ENCODE results near the gene KPTN. TPM values are rescaled to one million over a fixed set of nuclear protein-coding genes. Genes with fewer than 3 reads are reported as not detected.
A peak's percentile ranks its signal among the peaks of the same experiment; 100 is the strongest.

Gene KPTN
- total RNA-seq, 2 donors from 2014 or later: 14.7 to 22.9 TPM

- no peak for TF ChIP-seq CTCF (conservative IDR thresholded peaks at IDR 0.05)
- H3K36me3 Mint-ChIP-seq (ENCODE audit: low read depth): peaks cover 26% of the 10 kb centered on the region
- H3K4me3 Mint-ChIP-seq: no peak overlapping the region
- no peaks in the 10 kb centered on the region for H3K27me3 ChIP-seq (ENCODE audit: control insufficient read depth, insufficient read depth, low read length, poor library complexity, severe bottlenecking)
- H3K4me3 ChIP-seq (ENCODE audit: low read length): no peak overlapping the region
- H3K4me1 Mint-ChIP-seq: no peaks in the 10 kb centered on the region
- H3K9me3 Mint-ChIP-seq: no peaks in the 10 kb centered on the region
- no peaks in the 10 kb centered on the region for H3K9me3 ChIP-seq (ENCODE audit: control insufficient read depth, low read length)
- no peak overlapping the region for H3K27ac ChIP-seq (ENCODE audit: low read depth, low read length)
- WGBS, 2 experiments (ENCODE audit: insufficient coverage in 1 of 2, insufficient read length in 1 of 2): 95 to 100% methylated on average over 8 to 14 of the region's 14 CpGs
- H3K27me3 Mint-ChIP-seq (ENCODE audit: insufficient read depth): no peaks in the 10 kb centered on the region
- no peak for DNase-seq
- H3K4me1 ChIP-seq (ENCODE audit: control insufficient read depth, insufficient read depth, low read length): no peaks in the 10 kb centered on the region
- H3K9ac ChIP-seq (ENCODE audit: extremely low read depth, low read length, poor library complexity, severe bottlenecking): no peak overlapping the region
- H3K27ac Mint-ChIP-seq: no peak overlapping the region
- peaks cover 13% of the 10 kb centered on the region for H3K36me3 ChIP-seq (ENCODE audit: control insufficient read depth, insufficient read depth, low read length)
Measured at GRCh38 chr19:47497821-47498520, 14.0 kb upstream of the KPTN start.

- Mint-ChIP-seq H3K9me3 (no peaks in the 10 kb centered on the region), H3K4me3 (no peak overlapping the region), H3K36me3 (ENCODE audit: low read depth) (peaks cover 22% of the 10 kb centered on the region), H3K27me3 (ENCODE audit: insufficient read depth) (no peaks in the 10 kb centered on the region), H3K27ac (no peak overlapping the region), H3K4me1 (no peaks in the 10 kb centered on the region)
- Histone ChIP-seq H3K4me1 (ENCODE audit: control insufficient read depth, insufficient read depth, low read length) (no peaks in the 10 kb centered on the region), H3K27ac (ENCODE audit: low read depth, low read length) (no peak overlapping the region), H3K9ac (ENCODE audit: extremely low read depth, low read length, poor library complexity, severe bottlenecking) (no peak overlapping the region), H3K9me3 (ENCODE audit: control insufficient read depth, low read length) (no peaks in the 10 kb centered on the region), H3K4me3 (ENCODE audit: low read length) (no peak overlapping the region), H3K36me3 (ENCODE audit: control insufficient read depth, insufficient read depth, low read length) (peaks cover 6% of the 10 kb centered on the region), H3K27me3 (ENCODE audit: control insufficient read depth, insufficient read depth, low read length, poor library complexity, severe bottlenecking) (no peaks in the 10 kb centered on the region)
- TF ChIP-seq CTCF (conservative IDR thresholded peaks at IDR 0.05): no peak
- WGBS, 2 experiments (ENCODE audit: insufficient coverage in 1 of 2, insufficient read length in 1 of 2): 94 to 99% methylated on average over 21 to 23 of the region's 23 CpGs
- DNase-seq: no peak
Measured at GRCh38 chr19:47497050-47497766, 13.2 kb upstream of the KPTN start.

- Mint-ChIP-seq H3K36me3 (ENCODE audit: low read depth) (peaks cover 17% of the 10 kb centered on the region), H3K9me3 (no peaks in the 10 kb centered on the region), H3K4me1 (no peaks in the 10 kb centered on the region), H3K4me3 (no peak overlapping the region), H3K27ac (peak overlapping the region; percentile 55), H3K27me3 (ENCODE audit: insufficient read depth) (no peaks in the 10 kb centered on the region)
- DNase-seq: no peak
- no peaks in the 10 kb centered on the region for H3K9me3 ChIP-seq (ENCODE audit: control insufficient read depth, low read length)
- H3K27me3 ChIP-seq (ENCODE audit: control insufficient read depth, insufficient read depth, low read length, poor library complexity, severe bottlenecking): no peaks in the 10 kb centered on the region
- WGBS, 2 experiments (ENCODE audit: insufficient coverage in 1 of 2, insufficient read length in 1 of 2): 91 to 94% methylated on average over 13 to 17 of the region's 17 CpGs
- TF ChIP-seq CTCF (conservative IDR thresholded peaks at IDR 0.05): no peak
- peaks cover 6% of the 10 kb centered on the region for H3K36me3 ChIP-seq (ENCODE audit: control insufficient read depth, insufficient read depth, low read length)
- H3K9ac ChIP-seq (ENCODE audit: extremely low read depth, low read length, poor library complexity, severe bottlenecking): no peak overlapping the region
- H3K4me3 ChIP-seq (ENCODE audit: low read length): no peak overlapping the region
- H3K27ac ChIP-seq (ENCODE audit: low read depth, low read length): no peak overlapping the region
- H3K4me1 ChIP-seq (ENCODE audit: control insufficient read depth, insufficient read depth, low read length): no peaks in the 10 kb centered on the region
Measured at GRCh38 chr19:47495478-47496372, 11.7 kb upstream of the KPTN start.
